ENCODE results near the gene STRA6. TPM values are rescaled to one million over a fixed set of nuclear protein-coding genes. Genes with fewer than 3 reads are reported as not detected.

The STRA6 gene
- total and polyA plus RNA-seq, 2 donors (not counting 1 experiment from before 2014, with no cell fraction given) = not detected

Small RNAs within 50 kb of the gene (small RNA-seq; reads per million reads assigned to genes)
- not detected for gene RF00017 (ENCODE audit: insufficient read length, low read depth, low replicate concordance)

Other genes with a start within 250 kb of the STRA6 start
- gene STOML1, start 210.5 kb downstream of the STRA6 start, total RNA-seq = 6.2 and 8.3 TPM in 2 replicates
- gene STOML1, start 210.5 kb downstream of the STRA6 start, polyA plus RNA-seq = 7.7 and 11.3 TPM in 2 replicates
- 66.3 and 67.4 TPM in 2 replicates for gene PML, start 208.1 kb downstream of the STRA6 start, total RNA-seq
- 59.2 and 59.6 TPM in 2 replicates for gene PML, start 208.1 kb downstream of the STRA6 start, polyA plus RNA-seq
- 1.0 TPM in 1 of 2 replicates, not detected in the other for gene GOLGA6A, start 120.2 kb downstream of the STRA6 start, total RNA-seq
- gene GOLGA6A, start 120.2 kb downstream of the STRA6 start, polyA plus RNA-seq = 0.31 TPM in 1 of 2 replicates, not detected in the other
- gene ISLR2, start 72.2 kb downstream of the STRA6 start, total RNA-seq = not detected in 2 replicates
- gene ISLR2, start 72.2 kb downstream of the STRA6 start, polyA plus RNA-seq = not detected in 2 replicates
- not detected in 2 replicates for gene ISLR, start 29.1 kb downstream of the STRA6 start, total RNA-seq
- gene ISLR, start 29.1 kb downstream of the STRA6 start, polyA plus RNA-seq = not detected in 2 replicates
- not detected in 2 replicates for gene CCDC33, start 33.5 kb upstream of the STRA6 start, total RNA-seq
- not detected in 2 replicates for gene CCDC33, start 33.5 kb upstream of the STRA6 start, polyA plus RNA-seq
- not detected in 2 replicates for gene CYP11A1, start 164.9 kb upstream of the STRA6 start, total RNA-seq
- gene CYP11A1, start 164.9 kb upstream of the STRA6 start, polyA plus RNA-seq = not detected in 2 replicates
- gene SEMA7A, start 231.2 kb upstream of the STRA6 start, total RNA-seq = 39.0 and 44.2 TPM in 2 replicates
- gene SEMA7A, start 231.2 kb upstream of the STRA6 start, polyA plus RNA-seq = 42.0 and 142 TPM in 2 replicates